ENCODE results near the gene ADGRV1. TPM values are rescaled to one million over a fixed set of nuclear protein-coding genes. Genes with fewer than 3 reads are reported as not detected.
"Not testable (repeated sequence)": the region's sequence is repeated elsewhere in the genome, so short reads cannot be mapped to it uniquely, and the experiment has no call there.

ADGRV1 gene
- total RNA-seq, 2 experiments from 2014 or later: 0.26 TPM; not detected in 1

DNA sequence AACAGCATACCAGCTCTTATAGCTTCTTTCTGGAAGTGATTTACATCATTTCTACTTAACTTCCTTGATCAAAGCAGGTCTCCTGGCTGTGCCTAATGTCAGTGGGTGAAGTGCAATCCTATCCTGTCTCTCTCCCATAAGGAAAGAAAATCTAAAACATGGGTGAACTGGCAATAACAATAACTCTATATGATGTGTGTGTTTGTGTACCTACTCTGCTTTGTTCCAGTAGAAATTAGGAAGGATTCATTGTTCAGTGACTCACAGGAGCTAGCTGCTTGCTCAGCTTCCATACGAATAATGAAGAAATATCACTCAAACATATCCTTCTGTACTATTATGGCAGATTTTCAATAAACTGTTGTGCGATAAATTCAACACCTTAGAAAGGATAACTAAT is 123.7 kb downstream of the ADGRV1 start:
- Mint-ChIP-seq H3K36me3 (ENCODE audit: low read depth) (no peaks in the 10 kb centered on the region), H3K4me1 (ENCODE audit: low read depth) (no peaks in the 10 kb centered on the region), H3K27ac (no peak overlapping the region), H3K4me3 (no peak overlapping the region), H3K27me3 (ENCODE audit: low read depth) (no peaks in the 10 kb centered on the region), H3K9me3 (ENCODE audit: insufficient read depth) (no peaks in the 10 kb centered on the region)
- DNase-seq (no peak), ATAC-seq (no peak)
- ChIA-PET POLR2A (no interaction called here), CTCF (no interaction called here)

DNA sequence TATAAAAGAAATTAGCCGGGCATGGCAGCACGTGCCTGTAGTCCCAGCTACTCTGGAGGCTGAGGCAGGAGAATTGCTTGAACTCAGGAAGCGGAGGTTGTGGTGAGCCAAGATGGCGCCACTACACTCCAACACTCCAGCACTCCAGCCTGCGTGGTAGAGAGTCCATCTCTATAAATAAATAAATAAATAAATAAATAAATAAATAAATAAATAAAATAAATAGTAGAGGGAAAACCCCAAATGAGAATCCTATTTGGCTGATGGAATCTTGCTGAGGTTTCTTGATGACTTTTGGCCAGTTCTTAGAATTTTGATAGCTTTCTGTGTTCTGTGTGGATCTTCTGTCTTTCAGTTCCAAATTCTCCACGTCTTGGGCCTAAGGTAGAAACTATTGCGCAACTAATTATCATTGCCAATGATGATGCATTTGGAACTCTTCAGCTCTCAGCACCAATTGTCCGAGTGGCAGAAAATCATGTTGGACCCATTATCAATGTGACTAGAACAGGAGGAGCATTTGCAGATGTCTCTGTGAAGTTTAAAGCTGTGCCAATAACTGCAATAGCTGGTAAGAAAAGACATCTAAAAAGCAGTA is 126.9 kb downstream of the ADGRV1 start:
- no peak for DNase-seq
- Mint-ChIP-seq H3K27me3 (ENCODE audit: low read depth) (no peaks in the 10 kb centered on the region), H3K4me1 (ENCODE audit: low read depth) (no peaks in the 10 kb centered on the region), H3K36me3 (ENCODE audit: low read depth) (no peaks in the 10 kb centered on the region), H3K27ac (no peak overlapping the region), H3K4me3 (no peak overlapping the region), H3K9me3 (ENCODE audit: insufficient read depth) (no peaks in the 10 kb centered on the region)
- ChIA-PET POLR2A (no interaction called here), CTCF (no interaction called here)
- no peak for ATAC-seq

GRCh38 chr5:90686363-90686762 is 127.8 kb downstream of the ADGRV1 start:
- ATAC-seq; CTCF ChIA-PET; DNase-seq; H3K27ac Mint-ChIP-seq; H3K36me3 Mint-ChIP-seq (ENCODE audit: low read depth); H3K4me1 Mint-ChIP-seq (ENCODE audit: low read depth); H3K27me3 Mint-ChIP-seq (ENCODE audit: low read depth); POLR2A ChIA-PET; H3K9me3 Mint-ChIP-seq (ENCODE audit: insufficient read depth); H3K4me3 Mint-ChIP-seq: not testable (repeated sequence)

- H3K36me3 Mint-ChIP-seq (ENCODE audit: low read depth); H3K4me3 Mint-ChIP-seq; H3K27me3 Mint-ChIP-seq (ENCODE audit: low read depth); POLR2A ChIA-PET; H3K9me3 Mint-ChIP-seq (ENCODE audit: insufficient read depth); H3K4me1 Mint-ChIP-seq (ENCODE audit: low read depth); H3K27ac Mint-ChIP-seq; ATAC-seq; DNase-seq; CTCF ChIA-PET: not testable (repeated sequence)
Observed at GRCh38 chr5:90687458-90687857, 128.9 kb downstream of the ADGRV1 start.

GRCh38 chr5:90689064-90689463 is 130.5 kb downstream of the ADGRV1 start:
- Mint-ChIP-seq H3K36me3 (ENCODE audit: low read depth) (no peaks in the 10 kb centered on the region), H3K4me3 (no peak overlapping the region), H3K27ac (no peak overlapping the region), H3K4me1 (ENCODE audit: low read depth) (no peaks in the 10 kb centered on the region), H3K9me3 (ENCODE audit: insufficient read depth) (no peaks in the 10 kb centered on the region), H3K27me3 (ENCODE audit: low read depth) (no peaks in the 10 kb centered on the region)
- CTCF ChIA-PET: no interaction called here
- DNase-seq (no peak), ATAC-seq (no peak)
- POLR2A ChIA-PET: no interaction called here

GRCh38 chr5:90690307-90690706 is 131.7 kb downstream of the ADGRV1 start:
- Mint-ChIP-seq H3K9me3 (ENCODE audit: insufficient read depth) (no peaks in the 10 kb centered on the region), H3K4me1 (ENCODE audit: low read depth) (no peaks in the 10 kb centered on the region), H3K27ac (no peak overlapping the region), H3K4me3 (no peak overlapping the region), H3K27me3 (ENCODE audit: low read depth) (no peaks in the 10 kb centered on the region), H3K36me3 (ENCODE audit: low read depth) (no peaks in the 10 kb centered on the region)
- no peak for ATAC-seq
- POLR2A ChIA-PET: no interaction called here
- no peak for DNase-seq
- CTCF ChIA-PET: no interaction called here

GRCh38 chr5:90691533-90691932 is 132.9 kb downstream of the ADGRV1 start:
- no peaks in the 10 kb centered on the region for H3K4me1 Mint-ChIP-seq (ENCODE audit: low read depth)

DNA sequence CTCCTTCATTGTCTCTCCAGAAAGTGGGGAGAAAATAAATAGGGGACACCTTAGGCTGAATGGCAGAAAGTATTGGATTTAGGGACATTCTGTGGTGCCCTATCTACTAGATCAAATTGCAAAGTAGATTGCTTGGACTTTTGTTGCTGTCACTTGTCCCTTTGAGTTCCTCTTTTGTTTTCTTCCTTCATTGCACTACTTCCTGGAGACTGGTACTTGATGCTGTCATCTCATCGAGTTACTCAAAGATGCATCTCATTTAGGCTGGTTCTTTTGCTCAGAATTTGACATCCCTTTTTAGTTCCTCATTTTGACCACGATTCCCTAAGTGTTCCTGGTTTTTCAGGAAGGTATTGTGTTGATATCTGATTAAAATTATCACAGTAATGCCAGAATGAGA is 137.6 kb downstream of the ADGRV1 start:
- no peak for ATAC-seq
- CTCF ChIA-PET: no interaction called here
- Mint-ChIP-seq H3K9me3 (ENCODE audit: insufficient read depth) (no peaks in the 10 kb centered on the region), H3K27me3 (ENCODE audit: low read depth) (no peaks in the 10 kb centered on the region), H3K4me1 (ENCODE audit: low read depth) (no peaks in the 10 kb centered on the region), H3K4me3 (no peak overlapping the region), H3K27ac (no peak overlapping the region), H3K36me3 (ENCODE audit: low read depth) (no peaks in the 10 kb centered on the region)
- DNase-seq: no peak
- POLR2A ChIA-PET: no interaction called here

More at GRCh38 chr5:90691533-90691932, 132.9 kb downstream of the ADGRV1 start:
- no peaks in the 10 kb centered on the region for H3K9me3 Mint-ChIP-seq (ENCODE audit: insufficient read depth)
- ChIA-PET CTCF (no interaction called here), POLR2A (no interaction called here)
- no peak for DNase-seq
- no peaks in the 10 kb centered on the region for H3K27me3 Mint-ChIP-seq (ENCODE audit: low read depth)
- H3K36me3 Mint-ChIP-seq (ENCODE audit: low read depth): no peaks in the 10 kb centered on the region
- H3K27ac Mint-ChIP-seq: no peak overlapping the region
- H3K4me3 Mint-ChIP-seq: no peak overlapping the region
- ATAC-seq: no peak

DNA sequence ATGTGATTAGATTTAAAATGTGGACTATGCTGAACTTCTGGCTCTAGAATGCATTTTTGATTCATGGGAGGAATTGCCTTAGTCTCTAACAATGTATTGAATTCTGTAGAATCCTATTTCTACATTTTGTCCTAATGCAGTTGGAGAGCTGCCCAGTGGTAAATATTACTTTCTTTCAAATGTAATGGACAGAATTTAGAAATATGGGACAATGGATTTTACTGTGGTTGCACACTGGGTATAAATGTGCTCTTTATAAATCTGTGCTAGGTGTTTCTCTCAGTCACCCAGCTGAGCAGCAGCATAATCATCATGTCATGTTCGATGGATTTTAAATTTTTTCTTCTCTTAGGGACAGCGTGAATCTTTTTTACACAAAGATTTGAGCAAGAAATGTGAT is 141.7 kb downstream of the ADGRV1 start:
- POLR2A ChIA-PET: no interaction called here
- no peak overlapping the region for H3K27ac Mint-ChIP-seq
- H3K4me3 Mint-ChIP-seq: no peak overlapping the region
- ATAC-seq (no peak), DNase-seq (no peak)
- H3K4me1 Mint-ChIP-seq (ENCODE audit: low read depth): no peaks in the 10 kb centered on the region
- H3K27me3 Mint-ChIP-seq (ENCODE audit: low read depth): no peaks in the 10 kb centered on the region
- H3K36me3 Mint-ChIP-seq (ENCODE audit: low read depth): no peaks in the 10 kb centered on the region
- CTCF ChIA-PET: no interaction called here
- no peaks in the 10 kb centered on the region for H3K9me3 Mint-ChIP-seq (ENCODE audit: insufficient read depth)

- ChIA-PET CTCF (no interaction called here), POLR2A (no interaction called here)
- H3K27me3 Mint-ChIP-seq (ENCODE audit: low read depth): no peaks in the 10 kb centered on the region
- no peak for ATAC-seq
- no peak overlapping the region for H3K27ac Mint-ChIP-seq
- no peak for DNase-seq
- no peaks in the 10 kb centered on the region for H3K9me3 Mint-ChIP-seq (ENCODE audit: insufficient read depth)
- no peaks in the 10 kb centered on the region for H3K4me1 Mint-ChIP-seq (ENCODE audit: low read depth)
- H3K4me3 Mint-ChIP-seq: no peak overlapping the region
- H3K36me3 Mint-ChIP-seq (ENCODE audit: low read depth): no peaks in the 10 kb centered on the region
Observed at GRCh38 chr5:90703932-90704331, 145.3 kb downstream of the ADGRV1 start.

DNA sequence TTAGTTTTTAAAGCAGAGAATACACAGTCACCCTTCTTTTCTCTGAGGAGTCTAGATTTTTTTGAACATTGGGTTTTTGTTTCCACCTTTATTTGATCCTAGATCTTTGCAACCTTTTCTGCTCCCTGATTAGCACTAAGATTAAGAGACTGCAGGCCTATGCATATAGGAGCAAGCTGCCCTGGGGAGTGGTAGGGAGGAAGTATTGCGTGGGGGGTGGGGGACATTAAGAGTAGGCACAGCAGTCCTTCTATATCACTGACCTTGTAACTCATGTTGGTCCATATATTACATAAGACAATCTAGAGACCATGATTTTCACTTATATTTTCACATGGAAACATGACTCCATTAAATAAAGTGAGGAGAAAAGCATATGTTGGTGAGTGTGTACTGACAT is 149.1 kb downstream of the ADGRV1 start:
- Mint-ChIP-seq H3K36me3 (ENCODE audit: low read depth) (no peaks in the 10 kb centered on the region), H3K4me1 (ENCODE audit: low read depth) (no peaks in the 10 kb centered on the region), H3K27me3 (ENCODE audit: low read depth) (no peaks in the 10 kb centered on the region), H3K4me3 (no peak overlapping the region), H3K9me3 (ENCODE audit: insufficient read depth) (no peaks in the 10 kb centered on the region), H3K27ac (no peak overlapping the region)
- ChIA-PET CTCF (no interaction called here), POLR2A (no interaction called here)
- ATAC-seq (no peak), DNase-seq (no peak)

DNA sequence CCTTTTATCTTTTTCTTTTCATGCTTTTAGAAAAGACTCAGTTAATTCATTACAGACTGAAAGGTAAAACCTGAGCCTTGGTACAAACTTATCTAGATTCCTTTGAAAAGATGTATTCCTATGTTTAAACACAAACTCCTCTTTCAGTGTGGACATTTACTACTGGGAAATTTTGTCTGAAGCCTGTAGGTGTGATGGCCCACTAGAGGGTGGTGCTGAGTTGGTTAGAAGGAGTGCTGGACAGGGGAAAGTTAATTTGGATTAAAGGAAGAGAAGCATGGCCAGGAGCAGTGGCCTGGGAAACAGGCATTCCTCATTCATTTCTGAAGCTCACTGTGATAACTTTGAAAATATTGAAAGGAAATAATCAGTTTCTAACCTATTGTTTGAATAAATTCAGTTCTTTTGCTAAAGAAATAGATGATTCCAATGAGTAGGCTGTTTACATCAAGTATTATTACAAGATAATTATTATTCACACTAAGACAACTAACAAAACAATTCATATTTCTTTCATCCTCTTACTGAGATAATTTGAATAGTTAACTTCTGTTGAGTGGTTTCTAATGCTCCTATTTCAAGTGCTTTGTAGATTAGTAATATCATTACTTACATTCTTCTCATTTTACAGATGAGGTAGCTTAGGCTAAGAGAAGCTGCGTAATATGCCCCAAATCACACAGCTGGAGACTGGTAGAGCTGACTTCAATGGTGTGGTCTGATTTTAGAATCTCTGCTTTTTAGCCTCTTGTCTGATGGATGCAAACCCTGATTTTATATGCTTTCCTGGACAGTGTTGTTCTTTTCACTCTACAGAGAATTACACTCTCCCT is 150.9 kb downstream of the ADGRV1 start:
- Mint-ChIP-seq H3K36me3 (ENCODE audit: low read depth) (no peaks in the 10 kb centered on the region), H3K4me1 (ENCODE audit: low read depth) (no peaks in the 10 kb centered on the region), H3K9me3 (ENCODE audit: insufficient read depth) (no peaks in the 10 kb centered on the region), H3K27me3 (ENCODE audit: low read depth) (no peaks in the 10 kb centered on the region), H3K4me3 (no peak overlapping the region), H3K27ac (no peak overlapping the region)
- DNase-seq (no peak), ATAC-seq (no peak)
- ChIA-PET POLR2A (no interaction called here), CTCF (interaction anchor here (1.3 kb wide), 1 partner anchor 74 kb away, joined by 5 read pairs; no protein-coding TSS in a partner anchor)

- ChIA-PET CTCF (no interaction called here), POLR2A (no interaction called here)
- H3K27me3 Mint-ChIP-seq (ENCODE audit: low read depth): no peaks in the 10 kb centered on the region
- no peak for DNase-seq
- H3K4me3 Mint-ChIP-seq: no peak overlapping the region
- H3K27ac Mint-ChIP-seq: no peak overlapping the region
- no peaks in the 10 kb centered on the region for H3K9me3 Mint-ChIP-seq (ENCODE audit: insufficient read depth)
- H3K36me3 Mint-ChIP-seq (ENCODE audit: low read depth): no peaks in the 10 kb centered on the region
- no peaks in the 10 kb centered on the region for H3K4me1 Mint-ChIP-seq (ENCODE audit: low read depth)
- no peak for ATAC-seq
Observed at GRCh38 chr5:90718387-90718786, 159.8 kb downstream of the ADGRV1 start.

Measured in activated CD8-positive, alpha-beta T cell treated with anti-CD3 and anti-CD28 coated beads, Interleukin-2, amount 10 ng/mL, durations not matched to agents 7 days and 5 days (primary cell).